Smooth muscle cell (in vitro differentiated cells): ENCODE results near the gene ABCG2. TPM values are rescaled to one million over a fixed set of nuclear protein-coding genes. Genes with fewer than 3 reads are reported as not detected.
"Not testable (repeated sequence)": the region's sequence is repeated elsewhere in the genome, so short reads cannot be mapped to it uniquely, and the experiment has no call there.

ENCODE experiments used
- DNase-seq: peaks from one replicate; lab custom pipeline; 2025; ENCODE audit not compliant: unreplicated experiment; lab: John Stamatoyannopoulos, UW
- H2AFZ ChIP-seq: fragments of 200-600 bp; sonication (generic); 2 replicates; pipeline ENCODE4 v1.6.0; 2016; ENCODE audit warnings: antibody characterized with exemption, low read depth, mild to moderate bottlenecking
- H3F3A ChIP-seq: fragments of 200-600 bp; sonication (generic); 2 replicates; pipeline ENCODE4 v1.6.0; 2017; ENCODE audit warnings: antibody characterized with exemption, low read depth
- H3K27ac ChIP-seq: fragments of 200-600 bp; sonication (generic); 2 replicates; pipeline ENCODE4 v1.5.1; 2016; ENCODE audit warnings: low read depth, mild to moderate bottlenecking
- H3K27me3 ChIP-seq: fragments of 200-600 bp; sonication (generic); 2 replicates; pipeline ENCODE4 v1.6.1; 2016; ENCODE audit warnings: low read depth, mild to moderate bottlenecking
- H3K36me3 ChIP-seq: fragments of 200-600 bp; sonication (generic); 2 replicates; pipeline ENCODE4 v1.5.1; 2016; ENCODE audit warnings: low read depth
- H3K4me1 ChIP-seq: fragments of 200-600 bp; sonication (generic); 2 replicates; pipeline ENCODE4 v1.5.1; 2016; ENCODE audit warnings: low read depth
- H3K4me2 ChIP-seq: fragments of 200-600 bp; sonication (generic); 2 replicates; pipeline ENCODE4 v1.6.0; 2016; ENCODE audit warnings: mild to moderate bottlenecking
- H3K4me3 ChIP-seq: fragments of 200-600 bp; sonication (generic); 2 replicates; pipeline ENCODE4 v1.5.1; 2016; ENCODE audit warnings: mild to moderate bottlenecking
- H3K79me2 ChIP-seq: fragments of 200-600 bp; sonication (generic); 2 replicates; pipeline ENCODE4 v1.6.0; 2016; ENCODE audit warnings: low read depth, mild to moderate bottlenecking
- H3K9ac ChIP-seq: fragments of 200-600 bp; sonication (generic); 2 replicates; pipeline ENCODE4 v1.6.0; 2016; ENCODE audit warnings: low read depth
- H3K9me3 ChIP-seq: fragments of 200-600 bp; sonication (generic); replicated peaks from 2 replicates; pipeline ENCODE4 v1.5.1; 2016; ENCODE audit warnings: low read depth
- H4K20me1 ChIP-seq: fragments of 200-600 bp; sonication (generic); 2 replicates; pipeline ENCODE4 v1.6.0; 2016; ENCODE audit warnings: low read depth
- CTCF ChIP-seq: fragments of 200-600 bp; sonication (generic); IDR thresholded peaks from 2 replicates; pipeline ENCODE4 v1.5.1; 2017; ENCODE audit warnings: borderline replicate concordance, mild to moderate bottlenecking, antibody characterized with exemption; ENCODE audit not compliant: insufficient read depth, poor library complexity, severe bottlenecking
- WGBS: methylation state at CpG from one replicate; pipeline ENCODE4 v1.1.7; 2016; ENCODE audit warnings: low lambda C conversion rate; 5-methylcytosine and 5-hydroxymethylcytosine counted together
- polyA plus RNA-seq: library from polyadenylated mRNA; unstranded; fragments of >200 nt; fragmentation: Nextera tagmentation; extraction: Ambion mirVana; gene quantifications from 2 replicates; pipeline ENCODE4 v1.2.1, GENCODE V29; 2016
- total RNA-seq: library from RNA; depleted of rRNA; stranded (reverse); fragments of >200 nt; gene quantifications from 2 replicates; pipeline ENCODE4 v1.2.3, GENCODE V29; 2014

The ABCG2 gene
- total and polyA plus RNA-seq, 2 experiments from 2014 or later: 0.42 to 2.5 TPM

GRCh38 chr4:88108747-88109122 lies 49.7 kb downstream of the ABCG2 start:
- 97% methylated on average over 5 of the region's 5 CpGs for WGBS
- Histone ChIP-seq H3K36me3 (no peaks in the 10 kb centered on the region), H3K27me3 (no peaks in the 10 kb centered on the region), H3K4me3 (no peak overlapping the region), H3K4me2 (no peak overlapping the region), H3K9ac (no peak overlapping the region), H3K27ac (no peak overlapping the region), H3K9me3 (no peaks in the 10 kb centered on the region), H3F3A (no peaks in the 10 kb centered on the region), H2AFZ (no peak overlapping the region), H3K4me1 (no peaks in the 10 kb centered on the region), H3K79me2 (no peaks in the 10 kb centered on the region), H4K20me1 (no peaks in the 10 kb centered on the region)
- TF ChIP-seq CTCF: no peak
- no peak for DNase-seq

- not testable (repeated sequence) for H3K27ac ChIP-seq, H3K4me2 ChIP-seq, H3K9me3 ChIP-seq, H3K79me2 ChIP-seq, H3K27me3 ChIP-seq, H4K20me1 ChIP-seq, H3F3A ChIP-seq, H3K9ac ChIP-seq, H3K36me3 ChIP-seq, H2AFZ ChIP-seq, H3K4me1 ChIP-seq, H3K4me3 ChIP-seq, DNase-seq
- WGBS: 94% methylated on average over 7 of the region's 7 CpGs
Observed at GRCh38 chr4:88108108-88108465, 50.4 kb downstream of the ABCG2 start.

- Histone ChIP-seq H3F3A (no peaks in the 10 kb centered on the region), H3K4me1 (no peaks in the 10 kb centered on the region), H3K9ac (no peak overlapping the region), H3K9me3 (no peaks in the 10 kb centered on the region), H4K20me1 (no peaks in the 10 kb centered on the region), H3K4me2 (no peak overlapping the region), H3K27me3 (no peaks in the 10 kb centered on the region), H2AFZ (no peak overlapping the region), H3K36me3 (no peaks in the 10 kb centered on the region), H3K27ac (no peak overlapping the region), H3K79me2 (no peaks in the 10 kb centered on the region), H3K4me3 (no peak overlapping the region)
- DNase-seq: no peak
- no peak for TF ChIP-seq CTCF
- WGBS: 100% methylated on average over 2 of the region's 2 CpGs
Observed at GRCh38 chr4:88107406-88108107, 50.9 kb downstream of the ABCG2 start.

- Histone ChIP-seq H4K20me1 (no peaks in the 10 kb centered on the region), H3K79me2 (no peaks in the 10 kb centered on the region), H3K27ac (no peak overlapping the region), H3K9ac (no peak overlapping the region), H3K4me2 (no peak overlapping the region), H3K9me3 (no peaks in the 10 kb centered on the region), H3K36me3 (no peaks in the 10 kb centered on the region), H2AFZ (no peak overlapping the region), H3K4me1 (no peaks in the 10 kb centered on the region), H3F3A (no peaks in the 10 kb centered on the region), H3K4me3 (no peak overlapping the region), H3K27me3 (no peaks in the 10 kb centered on the region)
- 78% methylated on average over 3 of the region's 3 CpGs for WGBS
- DNase-seq: no peak
- TF ChIP-seq CTCF: no peak
Observed at GRCh38 chr4:88106205-88106604, 52.2 kb downstream of the ABCG2 start.
